IMR-90 (cell line): ENCODE data around the gene MDFIC2.

Experiments
- BHLHE40 ChIP-seq: fragments of 150-350 bp; IDR thresholded peaks from 2 replicates; pipeline ENCODE4 v1.6.1; 2016; ENCODE audit warnings: mild to moderate bottlenecking, low read depth, low read length
- CEBPB ChIP-seq: IDR thresholded peaks from 2 replicates; pipeline ENCODE4 v1.6.1; 2012; ENCODE audit warnings: low read depth, low read length, improper control_type of control experiment
- CHD1 ChIP-seq: IDR thresholded peaks from 2 replicates; pipeline ENCODE4 v1.6.1; 2012; ENCODE audit warnings: low read depth, low read length, improper control_type of control experiment
- CTCF ChIP-seq: conservative IDR thresholded peaks from 2 replicates; pipeline ENCODE4 v1.5.1; 2012; ENCODE audit warnings: mild to moderate bottlenecking, low read depth, low read length, improper control_type of control experiment
- FOS ChIP-seq: fragments of 150-350 bp; IDR thresholded peaks from 2 replicates; pipeline ENCODE4 v1.6.1; 2016; ENCODE audit warnings: low read depth, low read length
- MAFK ChIP-seq: IDR thresholded peaks from 2 replicates; pipeline ENCODE4 v1.6.1; 2012; ENCODE audit warnings: low read depth, low read length, improper control_type of control experiment
- MAZ ChIP-seq: IDR thresholded peaks from 2 replicates; pipeline ENCODE4 v1.6.1; 2012; ENCODE audit warnings: low read depth, mild to moderate bottlenecking, low read length, improper control_type of control experiment, moderate library complexity, borderline replicate concordance
- POLR2A ChIP-seq: IDR thresholded peaks from 2 replicates; pipeline ENCODE4 v1.6.1; 2012; ENCODE audit warnings: mild to moderate bottlenecking, low read depth, low read length
- RAD21 ChIP-seq: IDR thresholded peaks from 2 replicates; pipeline ENCODE4 v1.6.1; 2012; ENCODE audit warnings: low read length, improper control_type of control experiment
- RCOR1 ChIP-seq: IDR thresholded peaks from 2 replicates; pipeline ENCODE4 v1.6.1; 2012; ENCODE audit warnings: mild to moderate bottlenecking, low read length, improper control_type of control experiment; ENCODE audit not compliant: insufficient replicate concordance
- RFX5 ChIP-seq: IDR thresholded peaks from 2 replicates; pipeline ENCODE4 v1.8.0; 2012; ENCODE audit warnings: low read depth, mild to moderate bottlenecking, low read length, moderate library complexity
- SMC3 ChIP-seq: fragments of 150-350 bp; IDR thresholded peaks from 2 replicates; pipeline ENCODE4 v1.6.1; 2016; ENCODE audit warnings: low read depth, mild to moderate bottlenecking, antibody characterized with exemption, low read length, moderate library complexity

DNA sequence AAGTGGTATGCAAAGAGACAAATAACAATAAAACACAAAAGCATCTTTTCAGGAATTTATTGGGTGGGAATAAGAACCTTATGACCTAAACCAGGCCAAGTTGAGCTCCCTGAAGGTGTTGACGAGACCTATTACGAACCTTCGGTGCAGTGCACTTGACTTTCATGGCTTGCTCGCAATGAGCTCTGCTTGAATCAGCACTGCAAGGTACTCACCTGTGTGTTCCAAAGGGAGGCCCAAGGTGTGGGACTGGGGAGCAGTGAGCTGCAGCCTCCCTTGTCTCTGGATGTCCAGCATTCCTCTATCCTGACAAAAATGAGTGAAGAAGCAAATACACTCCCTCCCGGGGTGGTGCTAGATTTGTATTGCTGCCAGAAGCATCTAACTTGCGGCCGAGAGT, at the start of gene MDFIC2:
- TF ChIP-seq MAFK (no peak), BHLHE40 (no peak), POLR2A (no peak), CTCF (no peak), SMC3 (no peak), RFX5 (no peak), CHD1 (no peak), FOS (no peak), RAD21 (no peak), RCOR1 (no peak), CEBPB (no peak), MAZ (no peak)
